HG02759 (cell line): ENCODE measurements around the gene KLHDC4.
A peak's percentile ranks its signal among the peaks of the same experiment; 100 is the strongest.
"Not testable (repeated sequence)": the region's sequence is repeated elsewhere in the genome, so short reads cannot be mapped to it uniquely, and the experiment has no call there.

Experiments
- ATAC-seq: cut with Tn5 transposase; IDR thresholded peaks from one replicate; pipeline ENCODE4 v1.9.1; 2021; ENCODE audit warnings: mild to moderate bottlenecking, moderate library complexity; ENCODE audit not compliant: unreplicated experiment

KLHDC4 gene

GRCh38 chr16:87765776-87766484, at the start of gene KLHDC4:
Gene KLHDC4, minus strand, starts transcription at chr16:87765986. Its CDS starts 96 bp downstream, at chr16:87765890.
- peak; percentile 93 for ATAC-seq

DNA sequence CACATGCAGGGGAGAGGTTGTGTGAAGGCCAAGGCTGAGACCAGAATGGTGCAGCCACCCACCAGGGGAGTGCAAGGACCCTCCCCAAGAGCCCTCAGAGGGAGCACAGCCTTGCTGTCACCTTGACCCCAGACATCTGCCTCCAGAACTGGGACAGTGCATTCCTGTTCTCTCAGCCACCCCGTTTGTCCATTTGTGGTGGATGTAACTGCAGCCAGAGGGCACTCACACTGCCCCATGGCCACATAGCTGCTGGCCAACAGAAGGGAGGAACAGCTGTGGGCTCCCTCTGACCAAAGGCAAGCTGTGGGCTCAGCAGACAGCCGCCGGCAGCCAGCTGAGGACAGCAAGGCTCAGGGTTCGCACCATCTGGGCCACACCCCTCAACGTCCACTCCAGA, 49.8 kb upstream of the KLHDC4 start:
- ATAC-seq, result no peak

DNA sequence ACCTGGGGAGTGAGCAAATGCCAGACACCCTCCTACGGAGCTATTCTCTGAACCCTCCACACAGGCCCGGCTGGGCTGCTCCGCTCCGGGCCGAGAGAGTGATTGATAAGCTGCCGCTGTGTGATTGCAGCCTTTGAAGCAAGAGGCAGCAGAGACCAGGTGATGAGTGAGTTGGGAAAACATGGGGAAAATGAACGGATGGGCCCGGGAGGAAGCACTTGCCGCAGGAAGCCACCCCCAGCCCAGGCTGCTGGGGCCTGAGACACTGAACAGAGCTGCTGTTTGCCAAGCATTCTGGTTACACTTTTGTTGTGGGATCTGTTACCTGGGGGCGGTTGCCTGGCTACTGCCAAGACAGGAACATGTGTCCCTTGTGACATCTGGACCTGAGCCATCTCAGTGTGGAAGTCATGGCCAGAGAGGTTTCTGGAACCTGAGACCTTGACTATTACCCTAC, 46.4 kb upstream of the KLHDC4 start:
- no peak for ATAC-seq

DNA sequence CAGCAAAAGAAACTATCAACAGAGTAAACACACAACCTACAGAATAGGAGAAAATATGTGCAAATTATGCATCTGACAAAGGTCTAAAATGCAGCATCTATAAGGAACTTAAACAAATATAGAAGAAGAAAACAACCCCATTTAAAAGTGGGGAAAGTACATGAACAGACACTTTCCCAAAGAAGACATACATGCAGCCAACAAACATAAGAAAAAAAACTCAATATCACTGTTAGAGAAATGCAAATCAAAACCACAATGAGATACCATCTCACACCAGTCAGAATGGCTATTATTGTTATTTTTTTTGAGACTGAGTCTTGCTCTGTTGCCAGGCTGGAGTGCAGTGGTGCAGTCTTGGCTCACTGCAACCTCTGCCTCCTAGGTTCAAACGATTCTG, 45.7 kb upstream of the KLHDC4 start:
- not testable (repeated sequence) for ATAC-seq

- peak; percentile 57 for ATAC-seq
Measured at GRCh38 chr16:87809150-87809902, 43.5 kb upstream of the KLHDC4 start.

GRCh38 chr16:87808108-87808507, 42.3 kb upstream of the KLHDC4 start:
- no peak for ATAC-seq

- no peak for ATAC-seq
Measured at GRCh38 chr16:87806641-87807546, 41.1 kb upstream of the KLHDC4 start.

GRCh38 chr16:87806261-87806640, 40.5 kb upstream of the KLHDC4 start:
- ATAC-seq, result no peak

- ATAC-seq, result no peak
Measured at GRCh38 chr16:87803385-87803784, 37.6 kb upstream of the KLHDC4 start.

GRCh38 chr16:87802670-87803069, 36.9 kb upstream of the KLHDC4 start:
- ATAC-seq, result no peak

DNA sequence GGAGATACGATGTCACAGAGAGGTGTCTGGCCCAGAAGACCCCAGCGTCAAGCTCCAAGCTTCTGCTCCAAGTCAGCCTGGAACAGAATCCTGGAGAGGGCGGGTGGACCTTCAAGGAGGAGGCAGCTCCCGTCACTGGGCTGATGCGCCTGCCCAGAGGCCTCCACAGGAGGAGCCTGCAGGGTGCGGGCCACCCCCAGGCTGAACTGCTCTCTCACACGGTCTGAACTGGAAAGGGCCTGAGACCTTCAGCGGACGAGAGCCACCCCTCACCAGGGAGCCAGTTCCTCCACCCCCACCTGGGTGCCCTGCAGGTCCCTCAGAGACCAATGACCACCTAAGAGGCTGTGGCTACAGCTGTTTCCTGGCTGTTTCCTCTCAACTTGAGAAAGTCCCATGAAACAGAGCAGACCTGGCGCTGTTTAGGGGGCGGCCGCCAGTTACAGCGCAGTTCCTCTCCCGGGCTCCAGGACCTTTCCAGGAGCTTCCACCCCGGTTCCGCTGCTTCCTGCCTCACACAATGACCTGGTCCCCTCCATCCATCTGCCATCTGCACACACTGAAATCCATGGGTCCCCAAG, 36.0 kb upstream of the KLHDC4 start:
- no peak for ATAC-seq

DNA sequence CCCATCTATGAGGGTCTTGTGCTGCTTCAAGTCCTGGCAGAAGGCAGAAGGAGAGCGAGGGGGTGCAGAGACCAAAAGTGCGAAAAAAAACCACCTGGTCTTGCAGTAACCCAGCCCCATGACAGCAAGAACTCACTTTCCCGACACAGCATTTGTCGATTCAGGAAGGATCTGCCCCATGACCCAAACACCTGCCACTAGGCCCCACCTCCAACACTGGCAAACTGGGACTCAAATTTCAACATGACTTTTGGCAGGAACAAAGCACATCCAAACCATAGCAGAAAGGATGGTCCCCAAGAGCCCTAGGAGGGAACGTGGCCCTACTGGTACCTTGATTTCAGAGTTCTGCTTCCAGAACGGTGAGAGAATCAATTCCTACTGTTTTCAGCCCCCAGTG, 34.7 kb upstream of the KLHDC4 start:
- no peak for ATAC-seq

DNA sequence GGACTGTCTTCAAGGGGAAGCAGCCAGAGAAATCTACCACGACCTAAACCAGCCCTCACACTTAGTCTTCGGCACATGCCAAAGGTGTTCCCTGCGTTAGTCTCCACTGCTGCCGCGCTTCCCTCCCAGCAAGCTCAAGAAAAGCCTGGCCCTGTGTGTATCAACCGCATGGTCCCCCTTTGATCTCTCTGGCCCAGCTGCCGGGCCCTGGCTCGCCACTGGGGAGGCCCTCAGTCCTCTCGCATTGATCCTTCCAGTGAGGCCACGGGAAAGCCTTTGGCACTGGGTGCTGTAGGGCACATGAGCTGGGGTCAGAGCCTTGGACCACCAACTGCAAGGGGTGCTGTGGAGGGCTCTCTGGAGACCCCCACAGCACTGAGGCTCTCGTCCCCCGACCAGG, 29.6 kb upstream of the KLHDC4 start:
- no peak for ATAC-seq

GRCh38 chr16:87794485-87795078, 28.8 kb upstream of the KLHDC4 start:
- ATAC-seq, result no peak

GRCh38 chr16:87792205-87792565, 26.4 kb upstream of the KLHDC4 start:
- no peak for ATAC-seq

GRCh38 chr16:87791295-87792204, 25.8 kb upstream of the KLHDC4 start:
- no peak for ATAC-seq

GRCh38 chr16:87790292-87791100, 24.7 kb upstream of the KLHDC4 start:
- no peak for ATAC-seq

DNA sequence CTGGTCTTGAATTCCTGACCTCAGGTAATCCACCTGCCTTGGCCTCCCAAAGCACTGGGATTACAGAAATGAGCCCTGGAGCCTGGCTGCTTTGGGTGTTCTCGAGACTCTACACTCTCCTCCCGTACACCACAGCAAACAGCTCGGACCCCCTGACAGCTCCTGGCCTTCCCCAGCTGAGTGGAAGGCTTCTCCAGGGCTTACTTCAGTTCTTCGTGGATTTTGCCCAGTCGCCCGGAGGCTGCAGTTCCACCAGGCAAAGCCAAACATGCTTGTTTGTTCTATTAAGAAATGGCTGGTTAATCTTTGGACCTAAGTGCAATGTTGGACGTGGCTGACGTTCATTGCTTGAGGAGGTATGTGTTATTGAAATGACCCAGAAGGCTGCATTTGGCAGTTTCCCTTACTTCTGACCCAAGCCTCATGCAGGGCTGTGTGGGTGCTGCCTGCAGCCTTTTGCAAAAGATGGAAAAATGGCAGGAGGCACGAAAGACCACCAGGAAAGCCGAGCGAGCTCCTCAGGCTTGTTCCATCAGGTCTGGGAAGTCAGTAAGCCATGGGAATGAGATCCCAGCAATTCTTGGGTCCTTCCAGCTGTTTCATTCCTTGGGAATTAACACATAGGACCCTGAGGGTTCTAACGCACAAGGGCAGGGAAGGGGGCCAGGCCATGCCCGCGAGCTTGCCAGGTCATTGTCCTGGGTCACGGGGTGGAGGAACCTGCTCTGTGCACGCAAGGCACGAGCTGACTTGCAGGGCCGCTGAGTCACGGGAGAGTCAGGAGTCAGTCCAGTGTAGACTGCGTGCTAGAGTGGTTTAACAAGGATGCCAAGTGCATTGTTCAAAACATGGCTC, 23.9 kb upstream of the KLHDC4 start:
- ATAC-seq, result no peak
